ENCODE data around the gene SHFL. TPM values are rescaled to one million over a fixed set of nuclear protein-coding genes. Genes with fewer than 3 reads are reported as not detected.

SHFL gene
- total RNA-seq, 1 experiment from 2014 or later: 17.4 TPM

DNA sequence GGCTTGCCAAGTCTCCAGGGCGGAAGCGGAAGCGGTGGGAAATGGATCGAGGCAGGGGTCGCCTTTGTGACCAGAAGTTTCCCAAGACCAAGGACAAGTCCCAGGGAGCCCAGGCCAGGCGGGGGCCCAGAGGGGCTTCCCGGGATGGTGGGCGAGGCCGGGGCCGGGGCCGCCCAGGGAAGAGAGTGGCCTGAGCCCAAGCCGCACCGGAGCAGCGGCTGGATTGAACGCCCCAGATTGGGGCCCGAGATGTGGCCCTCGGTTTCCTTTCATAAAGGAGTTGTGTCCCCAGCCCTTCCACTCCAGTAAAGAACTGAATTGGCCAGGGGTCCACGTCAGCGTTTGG is 24.8 kb downstream of the SHFL start:
- H3K36me3 ChIP-seq (ENCODE audit: control insufficient read depth, insufficient read depth, low read length): peaks cover 14% of the 10 kb centered on the region
- H3K27me3 ChIP-seq (ENCODE audit: control insufficient read depth, insufficient read depth, low read length): no peaks in the 10 kb centered on the region
- ChIA-PET POLR2A (no interaction called here), CTCF (no interaction called here)
- no peak overlapping the region for H3K4me3 ChIP-seq (ENCODE audit: low read depth in 2 of 2, low read length in 2 of 2)
- H3K4me1 ChIP-seq (ENCODE audit: control insufficient read depth, insufficient read depth, low read length): peaks cover 8% of the 10 kb centered on the region
- no peak for ATAC-seq
- BruUV-seq (replicated peaks): TSS peak; percentile 65
- no peak overlapping the region for H3K27ac ChIP-seq (ENCODE audit: low read length)
- in situ Hi-C loops (cut with HindIII; ENCODE audit: low pct_unique_long_range_greater_than_20kb, low sequenced_read_pairs) (no loop called here), intact Hi-C loops (cut with micrococcal nuclease; ENCODE audit: unreplicated experiment) (no loop called here)
- H3K9me3 ChIP-seq (ENCODE audit: control insufficient read depth, insufficient read depth, low read depth, low read length): no peaks in the 10 kb centered on the region
- TF ChIP-seq, protein P1, sequence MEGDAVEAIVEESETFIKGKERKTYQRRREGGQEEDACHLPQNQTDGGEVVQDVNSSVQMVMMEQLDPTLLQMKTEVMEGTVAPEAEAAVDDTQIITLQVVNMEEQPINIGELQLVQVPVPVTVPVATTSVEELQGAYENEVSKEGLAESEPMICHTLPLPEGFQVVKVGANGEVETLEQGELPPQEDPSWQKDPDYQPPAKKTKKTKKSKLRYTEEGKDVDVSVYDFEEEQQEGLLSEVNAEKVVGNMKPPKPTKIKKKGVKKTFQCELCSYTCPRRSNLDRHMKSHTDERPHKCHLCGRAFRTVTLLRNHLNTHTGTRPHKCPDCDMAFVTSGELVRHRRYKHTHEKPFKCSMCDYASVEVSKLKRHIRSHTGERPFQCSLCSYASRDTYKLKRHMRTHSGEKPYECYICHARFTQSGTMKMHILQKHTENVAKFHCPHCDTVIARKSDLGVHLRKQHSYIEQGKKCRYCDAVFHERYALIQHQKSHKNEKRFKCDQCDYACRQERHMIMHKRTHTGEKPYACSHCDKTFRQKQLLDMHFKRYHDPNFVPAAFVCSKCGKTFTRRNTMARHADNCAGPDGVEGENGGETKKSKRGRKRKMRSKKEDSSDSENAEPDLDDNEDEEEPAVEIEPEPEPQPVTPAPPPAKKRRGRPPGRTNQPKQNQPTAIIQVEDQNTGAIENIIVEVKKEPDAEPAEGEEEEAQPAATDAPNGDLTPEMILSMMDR (IDR thresholded peaks at IDR 0.05): no peak
- TF ChIP-seq POLR2AphosphoS5 (IDR thresholded peaks at IDR 0.05; ENCODE audit: low read depth, low read length) (no peak), SIN3A (IDR thresholded peaks at IDR 0.05; ENCODE audit: borderline replicate concordance, insufficient read depth, low read depth, low read length) (no peak), TCF7L2 (IDR thresholded peaks at IDR 0.05; ENCODE audit: low read depth, low read length) (no peak)
- TF ChIP-seq, protein P2, sequence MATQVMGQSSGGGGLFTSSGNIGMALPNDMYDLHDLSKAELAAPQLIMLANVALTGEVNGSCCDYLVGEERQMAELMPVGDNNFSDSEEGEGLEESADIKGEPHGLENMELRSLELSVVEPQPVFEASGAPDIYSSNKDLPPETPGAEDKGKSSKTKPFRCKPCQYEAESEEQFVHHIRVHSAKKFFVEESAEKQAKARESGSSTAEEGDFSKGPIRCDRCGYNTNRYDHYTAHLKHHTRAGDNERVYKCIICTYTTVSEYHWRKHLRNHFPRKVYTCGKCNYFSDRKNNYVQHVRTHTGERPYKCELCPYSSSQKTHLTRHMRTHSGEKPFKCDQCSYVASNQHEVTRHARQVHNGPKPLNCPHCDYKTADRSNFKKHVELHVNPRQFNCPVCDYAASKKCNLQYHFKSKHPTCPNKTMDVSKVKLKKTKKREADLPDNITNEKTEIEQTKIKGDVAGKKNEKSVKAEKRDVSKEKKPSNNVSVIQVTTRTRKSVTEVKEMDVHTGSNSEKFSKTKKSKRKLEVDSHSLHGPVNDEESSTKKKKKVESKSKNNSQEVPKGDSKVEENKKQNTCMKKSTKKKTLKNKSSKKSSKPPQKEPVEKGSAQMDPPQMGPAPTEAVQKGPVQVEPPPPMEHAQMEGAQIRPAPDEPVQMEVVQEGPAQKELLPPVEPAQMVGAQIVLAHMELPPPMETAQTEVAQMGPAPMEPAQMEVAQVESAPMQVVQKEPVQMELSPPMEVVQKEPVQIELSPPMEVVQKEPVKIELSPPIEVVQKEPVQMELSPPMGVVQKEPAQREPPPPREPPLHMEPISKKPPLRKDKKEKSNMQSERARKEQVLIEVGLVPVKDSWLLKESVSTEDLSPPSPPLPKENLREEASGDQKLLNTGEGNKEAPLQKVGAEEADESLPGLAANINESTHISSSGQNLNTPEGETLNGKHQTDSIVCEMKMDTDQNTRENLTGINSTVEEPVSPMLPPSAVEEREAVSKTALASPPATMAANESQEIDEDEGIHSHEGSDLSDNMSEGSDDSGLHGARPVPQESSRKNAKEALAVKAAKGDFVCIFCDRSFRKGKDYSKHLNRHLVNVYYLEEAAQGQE (IDR thresholded peaks at IDR 0.05; ENCODE audit: insufficient read depth in 1 of 2, low read depth in 2 of 2, low read length in 1 of 2): no peak
- no peak for DNase-seq (ENCODE audit: low read depth, low spot score)

DNA sequence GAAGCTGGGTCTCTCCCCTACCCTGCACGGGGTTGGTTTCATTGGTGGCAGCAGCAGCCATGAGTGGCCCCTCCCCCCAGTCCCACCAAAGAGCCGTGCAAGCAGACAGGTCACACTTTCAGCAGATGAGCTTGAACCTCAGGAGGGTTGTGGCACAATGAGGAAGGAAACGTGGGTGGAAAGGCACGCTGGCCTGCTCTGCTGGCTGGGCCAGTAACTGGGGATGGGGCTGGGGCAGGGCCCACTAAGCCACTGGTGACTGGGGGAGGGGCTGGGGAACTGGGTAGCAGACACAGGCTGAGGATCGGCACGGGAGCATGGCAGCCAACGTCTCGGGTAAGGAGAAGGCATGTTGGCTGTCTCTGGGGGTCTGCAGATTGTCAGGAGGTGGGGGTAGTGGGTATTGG is 25.3 kb downstream of the SHFL start, which contains the start of gene P2RY11:
TSS of gene P2RY11 (plus strand) at position 289 of the 407 bp plus-strand sequence. CDS start at position 318, 29 bp downstream.
- H3K27ac ChIP-seq (ENCODE audit: low read length): peak within 1 kb of the TSS; percentile 42
- intact Hi-C loops (cut with micrococcal nuclease; ENCODE audit: unreplicated experiment): no loop called here
- H3K4me3 ChIP-seq (ENCODE audit: low read depth in 2 of 2, low read length in 2 of 2): no peak within 1 kb of the TSS
- peaks cover 8% of the 10 kb centered on the region for H3K4me1 ChIP-seq (ENCODE audit: control insufficient read depth, insufficient read depth, low read length)
- no peaks in the 10 kb centered on the region for H3K9me3 ChIP-seq (ENCODE audit: control insufficient read depth, insufficient read depth, low read depth, low read length)
- no peaks in the 10 kb centered on the region for H3K27me3 ChIP-seq (ENCODE audit: control insufficient read depth, insufficient read depth, low read length)
- in situ Hi-C loops (cut with HindIII; ENCODE audit: low pct_unique_long_range_greater_than_20kb, low sequenced_read_pairs): no loop called here
- ChIA-PET POLR2A (no interaction called here), CTCF (interaction anchor here (0.6 kb wide), 1 partner anchor 200 kb away, joined by 3 read pairs; no protein-coding TSS in a partner anchor)
- ATAC-seq (no peak), DNase-seq (ENCODE audit: low read depth, low spot score) (no peak)
- no peak for TF ChIP-seq POLR2AphosphoS5 (IDR thresholded peaks at IDR 0.05; ENCODE audit: low read depth, low read length)
- TF ChIP-seq, protein P2 (IDR thresholded peaks at IDR 0.05; ENCODE audit: insufficient read depth in 1 of 2, low read depth in 2 of 2, low read length in 1 of 2): no peak
- TF ChIP-seq SIN3A (IDR thresholded peaks at IDR 0.05; ENCODE audit: borderline replicate concordance, insufficient read depth, low read depth, low read length): no peak
- TF ChIP-seq, protein P1 (IDR thresholded peaks at IDR 0.05): no peak
- no peak for TF ChIP-seq TCF7L2 (IDR thresholded peaks at IDR 0.05; ENCODE audit: low read depth, low read length)
- no TSS peak for BruUV-seq (replicated peaks)
- peaks cover 14% of the 10 kb centered on the region for H3K36me3 ChIP-seq (ENCODE audit: control insufficient read depth, insufficient read depth, low read length)
